Measurements from ENCODE around the gene PRKG1. TPM values are rescaled to one million over a fixed set of nuclear protein-coding genes. Genes with fewer than 3 reads are reported as not detected.

The PRKG1 gene
- total and polyA plus RNA-seq, 7 experiments from 2014 or later, result 0.19 TPM; not detected in 6

DNA sequence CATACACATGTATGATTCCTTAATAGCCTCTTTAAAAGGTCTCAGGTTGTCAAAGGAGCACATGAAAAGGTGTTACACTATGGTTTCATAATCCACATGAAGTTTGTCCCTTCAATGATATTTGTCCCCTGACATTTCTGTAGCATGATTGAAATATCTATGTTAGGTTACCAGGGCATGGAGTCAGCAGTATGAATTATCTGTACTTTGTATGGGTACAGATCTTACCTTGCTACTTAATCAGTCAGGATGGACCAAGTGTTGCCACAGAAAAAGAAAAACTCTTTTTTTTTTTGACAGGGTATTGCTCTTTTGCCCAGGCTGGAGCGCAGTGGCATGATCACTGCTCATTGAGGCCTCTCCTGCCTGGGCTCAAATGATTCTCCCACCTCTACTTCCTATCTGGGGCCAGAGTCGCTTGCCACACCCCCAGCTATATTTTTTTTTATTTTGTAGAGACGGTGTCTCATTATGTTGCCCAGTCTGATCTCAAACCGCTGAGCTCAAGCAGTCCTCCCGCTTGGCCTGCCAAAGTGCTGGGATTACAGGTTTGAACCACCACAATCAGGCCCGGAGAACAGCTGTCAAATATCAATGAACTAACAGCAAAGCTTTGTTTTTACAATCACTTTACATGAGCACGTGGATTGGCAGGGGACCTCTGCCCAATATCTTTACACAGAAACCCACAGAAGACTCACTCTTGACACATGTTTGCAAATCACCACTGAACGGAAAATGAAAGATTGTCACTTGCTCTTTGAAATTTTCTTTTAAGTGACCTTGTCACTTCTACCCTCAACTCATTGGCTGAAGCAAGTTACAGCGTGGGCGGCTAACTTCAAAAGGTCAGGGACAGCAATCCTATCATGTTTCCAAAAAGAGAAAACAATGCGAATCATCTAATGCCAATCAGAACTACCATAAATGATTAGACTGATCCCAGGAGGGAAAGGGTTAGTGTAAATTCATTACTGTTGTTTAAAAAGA is 140.2 kb downstream of the PRKG1 start:
- H3K4me3 ChIP-seq (ENCODE audit: low read length), result no peak overlapping the region
- CTCF ChIA-PET, result no interaction called here

DNA sequence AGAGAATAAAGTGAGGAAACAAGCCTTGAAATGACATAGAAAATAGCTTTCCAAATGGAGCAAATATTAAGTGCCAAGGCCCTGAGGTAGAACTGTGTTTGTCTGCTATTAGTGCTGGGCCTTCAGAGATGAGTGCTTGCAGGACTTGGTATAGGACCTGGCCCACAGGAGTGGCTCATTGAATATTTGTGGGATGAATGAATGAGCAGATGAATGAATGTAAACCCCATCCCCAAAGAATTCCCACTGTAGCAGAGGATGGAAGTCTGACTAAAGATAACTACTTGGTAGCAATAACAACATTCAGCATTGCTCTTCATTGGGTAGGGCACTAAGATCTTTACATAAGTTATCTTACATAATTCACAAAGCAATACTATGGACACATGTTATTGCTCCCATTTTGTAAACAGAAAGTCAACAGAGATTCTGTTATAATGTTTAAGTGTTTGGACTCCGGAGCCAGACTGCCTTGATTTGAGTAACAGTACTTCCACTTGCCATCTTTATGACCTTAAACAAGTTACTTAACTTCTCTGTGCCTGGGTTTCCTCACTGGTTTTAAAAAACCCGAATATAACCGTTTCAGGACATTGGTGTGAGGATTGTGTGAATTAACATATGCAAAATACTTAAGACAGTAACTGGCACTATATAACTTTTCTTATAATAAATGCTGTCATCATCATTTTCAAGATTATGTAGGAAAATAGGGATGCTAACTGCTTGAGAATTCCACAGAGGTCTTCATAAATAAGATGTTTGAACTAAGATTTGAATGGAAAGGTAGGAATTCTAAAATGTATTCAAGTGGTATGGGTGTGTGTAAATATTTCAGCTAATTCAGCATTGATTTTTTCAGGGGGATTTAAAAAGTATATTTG is 141.9 kb downstream of the PRKG1 start:
- intact Hi-C loops (cut with micrococcal nuclease), result no loop called here
- Histone ChIP-seq H3K4me3 (ENCODE audit: low read length) (no peak overlapping the region), H3K36me3 (ENCODE audit: control insufficient read depth in 2 of 3, insufficient read depth in 3 of 3, low read length in 3 of 3) (no peaks in the 10 kb centered on the region), H3K27ac (ENCODE audit: low read depth, low read length) (no peak overlapping the region), H3K4me1 (ENCODE audit: control insufficient read depth in 2 of 2, insufficient read depth in 2 of 2, low read length in 2 of 2) (no peaks in the 10 kb centered on the region), H3K27me3 (ENCODE audit: control insufficient read depth in 2 of 2, insufficient read depth in 2 of 2, low read length in 2 of 2) (no peaks in the 10 kb centered on the region), H3K9me3 (ENCODE audit: control insufficient read depth in 2 of 3, low read length in 3 of 3) (no peaks in the 10 kb centered on the region)
- no peaks in the 10 kb centered on the region for H3K4me1 Mint-ChIP-seq
- POLR2A ChIA-PET, result no interaction called here
- no peaks in the 10 kb centered on the region for H3K27me3 Mint-ChIP-seq
- ATAC-seq (no peak), DNase-seq (no peak)
- H3K36me3 Mint-ChIP-seq, result no peaks in the 10 kb centered on the region
- CTCF ChIA-PET, result no interaction called here
- peaks cover 0 to 3% (median 0%) of the 10 kb centered on the region in 11 donors for H3K9me3 Mint-ChIP-seq
- no peak overlapping the region for H3K4me3 Mint-ChIP-seq
- no peak overlapping the region for H3K27ac Mint-ChIP-seq

More for the DNA sequence above, 140.2 kb downstream of the PRKG1 start:
- Histone ChIP-seq H3K36me3 (ENCODE audit: control insufficient read depth in 2 of 3, insufficient read depth in 3 of 3, low read length in 3 of 3) (no peaks in the 10 kb centered on the region), H3K9me3 (ENCODE audit: control insufficient read depth in 2 of 3, low read length in 3 of 3) (no peaks in the 10 kb centered on the region), H3K4me1 (ENCODE audit: control insufficient read depth in 2 of 2, insufficient read depth in 2 of 2, low read length in 2 of 2) (no peaks in the 10 kb centered on the region), H3K27me3 (ENCODE audit: control insufficient read depth in 2 of 2, insufficient read depth in 2 of 2, low read length in 2 of 2) (no peaks in the 10 kb centered on the region), H3K27ac (ENCODE audit: low read depth, low read length) (no peak overlapping the region)
- Mint-ChIP-seq H3K27ac (no peak overlapping the region), H3K27me3 (no peaks in the 10 kb centered on the region), H3K9me3 (peaks cover 0 to 8% (median 0%) of the 10 kb centered on the region in 11 donors), H3K4me1 (no peaks in the 10 kb centered on the region), H3K4me3 (no peak overlapping the region), H3K36me3 (no peaks in the 10 kb centered on the region)
- ATAC-seq (no peak), DNase-seq (no peak)
- intact Hi-C loops (cut with micrococcal nuclease), result no loop called here
- POLR2A ChIA-PET, result no interaction called here

GRCh38 chr10:51217505-51217904 is 143.2 kb downstream of the PRKG1 start:
- H3K4me3 Mint-ChIP-seq, result no peak overlapping the region
- H3K9me3 Mint-ChIP-seq, result peaks cover 0 to 3% (median 0%) of the 10 kb centered on the region in 11 donors
- no peak for DNase-seq
- ChIA-PET CTCF (no interaction called here), POLR2A (no interaction called here)
- H3K27me3 Mint-ChIP-seq, result no peaks in the 10 kb centered on the region
- no peaks in the 10 kb centered on the region for H3K36me3 Mint-ChIP-seq
- Histone ChIP-seq H3K27ac (ENCODE audit: low read depth, low read length) (no peak overlapping the region), H3K4me3 (ENCODE audit: low read length) (no peak overlapping the region), H3K4me1 (ENCODE audit: control insufficient read depth in 2 of 2, insufficient read depth in 2 of 2, low read length in 2 of 2) (no peaks in the 10 kb centered on the region), H3K36me3 (ENCODE audit: control insufficient read depth in 2 of 3, insufficient read depth in 3 of 3, low read length in 3 of 3) (no peaks in the 10 kb centered on the region), H3K27me3 (ENCODE audit: control insufficient read depth in 2 of 2, insufficient read depth in 2 of 2, low read length in 2 of 2) (no peaks in the 10 kb centered on the region), H3K9me3 (ENCODE audit: control insufficient read depth in 2 of 3, low read length in 3 of 3) (no peaks in the 10 kb centered on the region)
- H3K4me1 Mint-ChIP-seq, result no peaks in the 10 kb centered on the region
- intact Hi-C loops (cut with micrococcal nuclease), result no loop called here
- no peak for ATAC-seq
- no peak overlapping the region for H3K27ac Mint-ChIP-seq

DNA sequence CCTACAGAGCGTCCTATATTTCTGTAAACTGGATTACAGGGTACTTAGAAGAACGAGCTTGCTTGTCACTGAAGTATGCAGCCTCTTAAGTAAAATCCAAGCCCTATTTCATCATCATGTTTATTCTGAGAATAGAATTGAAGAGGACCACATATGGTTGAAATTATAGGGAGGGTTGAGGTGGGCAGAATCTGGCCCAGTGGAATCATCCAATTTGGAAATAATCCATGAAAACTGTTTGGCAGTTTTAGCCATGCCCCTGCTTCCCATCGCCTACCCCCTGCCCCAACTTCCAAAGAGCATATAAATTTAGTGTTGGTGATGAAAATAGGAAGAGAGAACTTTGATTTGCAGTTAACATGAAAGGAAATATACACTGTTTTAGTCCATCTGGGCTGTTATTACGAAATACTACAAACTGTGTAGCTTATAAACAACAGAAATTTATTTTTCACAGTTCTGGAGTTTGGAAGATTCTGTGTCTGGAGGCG is 150.4 kb downstream of the PRKG1 start:
- Mint-ChIP-seq H3K4me3 (no peak overlapping the region), H3K9me3 (peaks cover 0 to 2% (median 0%) of the 10 kb centered on the region in 11 donors), H3K36me3 (no peaks in the 10 kb centered on the region), H3K27ac (no peak overlapping the region), H3K4me1 (no peaks in the 10 kb centered on the region), H3K27me3 (peaks cover 0 to 5% (median 0%) of the 10 kb centered on the region in 5 donors)
- ATAC-seq, result no peak
- Histone ChIP-seq H3K36me3 (ENCODE audit: control insufficient read depth in 2 of 3, insufficient read depth in 3 of 3, low read length in 3 of 3) (no peaks in the 10 kb centered on the region), H3K27me3 (ENCODE audit: control insufficient read depth in 2 of 2, insufficient read depth in 2 of 2, low read length in 2 of 2) (no peaks in the 10 kb centered on the region), H3K4me3 (ENCODE audit: low read length) (no peak overlapping the region), H3K9me3 (ENCODE audit: control insufficient read depth in 2 of 3, low read length in 3 of 3) (no peaks in the 10 kb centered on the region), H3K27ac (ENCODE audit: low read depth, low read length) (no peak overlapping the region), H3K4me1 (ENCODE audit: control insufficient read depth in 2 of 2, insufficient read depth in 2 of 2, low read length in 2 of 2) (no peaks in the 10 kb centered on the region)
- ChIA-PET POLR2A (no interaction called here), CTCF (no interaction called here)
- no peak for DNase-seq
- intact Hi-C loops (cut with micrococcal nuclease), result no loop called here

- POLR2A ChIA-PET, result no interaction called here
- H3K36me3 Mint-ChIP-seq, result no peaks in the 10 kb centered on the region
- Histone ChIP-seq H3K4me1 (ENCODE audit: control insufficient read depth in 2 of 2, insufficient read depth in 2 of 2, low read length in 2 of 2) (no peaks in the 10 kb centered on the region), H3K27me3 (ENCODE audit: control insufficient read depth in 2 of 2, insufficient read depth in 2 of 2, low read length in 2 of 2) (no peaks in the 10 kb centered on the region), H3K9me3 (ENCODE audit: control insufficient read depth in 2 of 3, low read length in 3 of 3) (no peaks in the 10 kb centered on the region), H3K4me3 (ENCODE audit: low read length) (no peak overlapping the region), H3K27ac (ENCODE audit: low read depth, low read length) (no peak overlapping the region), H3K36me3 (ENCODE audit: control insufficient read depth in 2 of 3, insufficient read depth in 3 of 3, low read length in 3 of 3) (no peaks in the 10 kb centered on the region)
- no peak for ATAC-seq
- no peaks in the 10 kb centered on the region for H3K4me1 Mint-ChIP-seq
- H3K27ac Mint-ChIP-seq, result no peak overlapping the region
- H3K9me3 Mint-ChIP-seq, result no peaks in the 10 kb centered on the region
- no peak overlapping the region for H3K4me3 Mint-ChIP-seq
- H3K27me3 Mint-ChIP-seq, result peaks cover 0 to 5% (median 0%) of the 10 kb centered on the region in 5 donors
- no peak for DNase-seq
- intact Hi-C loops (cut with micrococcal nuclease), result no loop called here
- CTCF ChIA-PET, result no interaction called here
Observed at GRCh38 chr10:51227897-51228713, 153.8 kb downstream of the PRKG1 start.

- intact Hi-C loops (cut with micrococcal nuclease), result no loop called here
- Mint-ChIP-seq H3K27me3 (peaks cover 0 to 5% (median 0%) of the 10 kb centered on the region in 5 donors), H3K4me1 (no peaks in the 10 kb centered on the region), H3K9me3 (no peaks in the 10 kb centered on the region), H3K27ac (no peak overlapping the region), H3K4me3 (no peak overlapping the region), H3K36me3 (no peaks in the 10 kb centered on the region)
- Histone ChIP-seq H3K27ac (ENCODE audit: low read depth, low read length) (no peak overlapping the region), H3K4me3 (ENCODE audit: low read length) (no peak overlapping the region), H3K27me3 (ENCODE audit: control insufficient read depth in 2 of 2, insufficient read depth in 2 of 2, low read length in 2 of 2) (no peaks in the 10 kb centered on the region), H3K4me1 (ENCODE audit: control insufficient read depth in 2 of 2, insufficient read depth in 2 of 2, low read length in 2 of 2) (no peaks in the 10 kb centered on the region), H3K36me3 (ENCODE audit: control insufficient read depth in 2 of 3, insufficient read depth in 3 of 3, low read length in 3 of 3) (no peaks in the 10 kb centered on the region), H3K9me3 (ENCODE audit: control insufficient read depth in 2 of 3, low read length in 3 of 3) (no peaks in the 10 kb centered on the region)
- ATAC-seq (no peak), DNase-seq (no peak)
- POLR2A ChIA-PET, result no interaction called here
- CTCF ChIA-PET, result no interaction called here
Observed at GRCh38 chr10:51228714-51229100, 154.4 kb downstream of the PRKG1 start.

Data from naive thymus-derived CD4-positive, alpha-beta T cell (primary cell).